CD14-positive monocyte (primary cell): Measurements from ENCODE around the gene DEFB121. TPM values are rescaled to one million over a fixed set of nuclear protein-coding genes. Genes with fewer than 3 reads are reported as not detected.

Source experiments
- DNase-seq, 3 donors: peaks; one replicate each; pipeline ENCODE4 v3.0.0-alpha.2; 2011 to 2022
- H2AFZ ChIP-seq: 2 replicates; pipeline ENCODE4 v1.6.0; 2012; ENCODE audit warnings: mild to moderate bottlenecking, low read depth, low read length, inconsistent platforms; ENCODE audit not compliant: insufficient read depth, poor library complexity, severe bottlenecking
- H3K27ac ChIP-seq, 2 donors: 1 replicate in 1 of 2; 2 replicates in 1 of 2; pipeline ENCODE4 v1.5.1; 2012 to 2013; ENCODE audit warnings: low read length in 2 of 2, control low read depth in 1 of 2, inconsistent platforms in 1 of 2, low read depth in 1 of 2, mild to moderate bottlenecking in 1 of 2
- H3K27me3 ChIP-seq, 2 donors: one replicate each; pipeline versions ENCODE4 v1.6.0 to v1.6.1; 2011 to 2013; ENCODE audit warnings: low read length in 2 of 2; ENCODE audit not compliant: control insufficient read depth in 2 of 2, insufficient read depth in 2 of 2
- H3K36me3 ChIP-seq, 2 donors: replicated peaks in 1 of 2; 1 replicate in 1 of 2; 2 replicates in 1 of 2; pipeline versions ENCODE4 v1.5.1 to v1.6.1; 2012 to 2013; ENCODE audit warnings: low read length in 2 of 2, control low read depth in 1 of 2, inconsistent platforms in 1 of 2, mild to moderate bottlenecking in 1 of 2; ENCODE audit not compliant: insufficient read depth in 2 of 2, control insufficient read depth in 1 of 2
- H3K4me1 ChIP-seq, 2 donors: 1 replicate in 1 of 2; 2 replicates in 1 of 2; pipeline versions ENCODE4 v1.5.1 to v1.6.1; 2012 to 2013; ENCODE audit warnings: low read length in 2 of 2, control low read depth in 1 of 2, inconsistent platforms in 1 of 2, mild to moderate bottlenecking in 1 of 2, moderate library complexity in 1 of 2; ENCODE audit not compliant: insufficient read depth in 2 of 2, control insufficient read depth in 1 of 2
- H3K4me2 ChIP-seq: replicated peaks from 2 replicates; pipeline ENCODE3; 2012; ENCODE audit warnings: low read length, moderate library complexity, mild to moderate bottlenecking; ENCODE audit not compliant: poor library complexity, severe bottlenecking; ENCODE audit errors: extremely low read depth
- H3K4me3 ChIP-seq, 3 experiments: fragments of 200-600 bp in 1 of 3; sonication (generic) in 1 of 3; replicated peaks in 1 of 3; 1 replicate in 2 of 3; 2 replicates in 1 of 3; pipeline ENCODE4 v1.5.1; 2011 to 2013; ENCODE audit warnings: low read length in 3 of 3, mild to moderate bottlenecking in 3 of 3, control low read depth in 2 of 3, low read depth in 2 of 3, inconsistent platforms in 1 of 3, moderate library complexity in 1 of 3
- H3K79me2 ChIP-seq: 2 replicates; pipeline ENCODE4 v1.6.0; 2012; ENCODE audit warnings: mild to moderate bottlenecking, control low read depth, inconsistent platforms, low read length, moderate library complexity; ENCODE audit not compliant: insufficient read depth
- H3K9ac ChIP-seq: 2 replicates; pipeline ENCODE4 v1.6.0; 2017; ENCODE audit warnings: low read length, mild to moderate bottlenecking; ENCODE audit not compliant: insufficient read depth, poor library complexity, severe bottlenecking
- H3K9me3 ChIP-seq, 2 donors: replicated peaks in 1 of 2; 1 replicate in 1 of 2; 2 replicates in 1 of 2; pipeline versions ENCODE4 v1.5.1 to v1.6.1; 2012 to 2013; ENCODE audit warnings: low read length in 2 of 2, control low read depth in 1 of 2; ENCODE audit not compliant: control insufficient read depth in 1 of 2, insufficient read depth in 1 of 2
- H4K20me1 ChIP-seq: 2 replicates; pipeline ENCODE4 v1.6.0; 2012; ENCODE audit warnings: mild to moderate bottlenecking, low read length, control low read depth, moderate library complexity; ENCODE audit not compliant: insufficient read depth
- H3K27ac Mint-ChIP-seq, 7 donors: one replicate each; pipeline ENCODE4 v1.8.0; 2020; ENCODE audit warnings: mild to moderate bottlenecking in 7 of 7, mixed read lengths in 7 of 7, moderate library complexity in 6 of 7, inconsistent platforms in 2 of 7
- H3K27me3 Mint-ChIP-seq, 3 donors: one replicate each; pipeline ENCODE4 v1.8.0; 2021 to 2022; ENCODE audit warnings: low read depth in 3 of 3, mild to moderate bottlenecking in 3 of 3, mixed read lengths in 3 of 3, moderate library complexity in 3 of 3, inconsistent platforms in 1 of 3
- H3K36me3 Mint-ChIP-seq, 2 donors: one replicate each; pipeline ENCODE4 v1.8.0; 2020; ENCODE audit warnings: mixed read lengths in 2 of 2, inconsistent platforms in 1 of 2, mild to moderate bottlenecking in 1 of 2
- H3K4me1 Mint-ChIP-seq: one replicate; pipeline ENCODE4 v1.8.0; 2020; ENCODE audit warnings: mild to moderate bottlenecking, mixed read lengths
- H3K4me3 Mint-ChIP-seq, 2 donors: one replicate each; pipeline ENCODE4 v1.8.0; 2020; ENCODE audit warnings: mild to moderate bottlenecking in 2 of 2, mixed read lengths in 2 of 2, moderate library complexity in 1 of 2
- H3K9me3 Mint-ChIP-seq, 7 donors: one replicate each; pipeline ENCODE4 v1.8.0; 2020 to 2022; ENCODE audit warnings: mixed read lengths in 7 of 7, mild to moderate bottlenecking in 6 of 7, moderate library complexity in 6 of 7, inconsistent platforms in 2 of 7
- WGBS: methylation state at CpG from one replicate; pipeline ENCODE4 v1.1.5; 2013; ENCODE audit warnings: missing lambda C conversion rate; ENCODE audit not compliant: insufficient coverage; 5-methylcytosine and 5-hydroxymethylcytosine counted together
- intact Hi-C, 2 donors: fragments of 100-400 bp; cut with micrococcal nuclease; formaldehyde crosslinking; loops; one replicate each; pipeline versions ENCODE4 v1.15.0 to v1.15.1; 2023
- polyA plus RNA-seq, 3 donors: library from polyadenylated mRNA; depleted of rRNA in 1 of 3; unstranded in 2 of 3; stranded (reverse) in 1 of 3; fragments of 300-500 nt in 2 of 3; fragments of >200 nt in 1 of 3; fragmentation: Illumina TruSeq in 2 of 3; gene quantifications; 1 replicate in 2 of 3; 2 replicates in 1 of 3; pipeline ENCODE4 v1.2.3, GENCODE V29; 2012 to 2021
- TF ChIP-seq, protein P1 (sequence below): fragments of 200-600 bp; IDR thresholded peaks from one replicate; pipeline ENCODE4 v1.8.0; 2022; ENCODE audit warnings: antibody characterized with exemption, mild to moderate bottlenecking

The DEFB121 gene
- polyA plus RNA-seq, 3 donors: not detected

DNA sequence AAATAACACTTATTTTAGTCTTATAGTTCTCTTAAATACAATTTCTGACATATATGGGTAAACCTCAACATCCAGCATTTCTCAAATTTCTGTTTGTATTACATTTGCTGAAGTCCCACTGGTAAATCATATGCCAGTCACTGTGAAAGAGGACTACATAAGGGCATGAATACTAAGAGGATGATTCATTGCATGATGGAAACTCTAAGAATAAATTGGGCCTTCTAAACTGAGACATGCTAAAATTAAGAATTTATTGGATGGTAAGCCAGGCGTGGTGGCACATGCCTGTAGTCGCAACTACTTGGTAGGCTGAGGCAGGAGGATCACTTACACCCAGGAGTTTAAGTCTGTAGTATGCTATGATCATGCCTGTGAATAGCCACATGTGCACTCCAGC, 46.6 kb upstream of the DEFB121 start:
- Mint-ChIP-seq H3K9me3 (peaks cover 0 to 3% (median 0%) of the 10 kb centered on the region in 7 donors), H3K27me3 (peaks cover 3 to 19% (median 10%) of the 10 kb centered on the region in 3 donors), H3K4me1 (no peaks in the 10 kb centered on the region), H3K4me3 (no peak overlapping the region), H3K36me3 (no peaks in the 10 kb centered on the region), H3K27ac (no peak overlapping the region)
- H2AFZ ChIP-seq: no peak overlapping the region
- H3K36me3 ChIP-seq: no peaks in the 10 kb centered on the region
- H3K27me3 ChIP-seq: no peaks in the 10 kb centered on the region
- no peak overlapping the region for H3K4me2 ChIP-seq
- no peak for DNase-seq
- no peaks in the 10 kb centered on the region for H3K9me3 ChIP-seq
- H3K79me2 ChIP-seq: no peaks in the 10 kb centered on the region
- no peak overlapping the region for H3K4me3 ChIP-seq
- H3K4me1 ChIP-seq: no peaks in the 10 kb centered on the region
- H3K9ac ChIP-seq: no peak overlapping the region
- no peak overlapping the region for H3K27ac ChIP-seq
- TF ChIP-seq, protein P1, sequence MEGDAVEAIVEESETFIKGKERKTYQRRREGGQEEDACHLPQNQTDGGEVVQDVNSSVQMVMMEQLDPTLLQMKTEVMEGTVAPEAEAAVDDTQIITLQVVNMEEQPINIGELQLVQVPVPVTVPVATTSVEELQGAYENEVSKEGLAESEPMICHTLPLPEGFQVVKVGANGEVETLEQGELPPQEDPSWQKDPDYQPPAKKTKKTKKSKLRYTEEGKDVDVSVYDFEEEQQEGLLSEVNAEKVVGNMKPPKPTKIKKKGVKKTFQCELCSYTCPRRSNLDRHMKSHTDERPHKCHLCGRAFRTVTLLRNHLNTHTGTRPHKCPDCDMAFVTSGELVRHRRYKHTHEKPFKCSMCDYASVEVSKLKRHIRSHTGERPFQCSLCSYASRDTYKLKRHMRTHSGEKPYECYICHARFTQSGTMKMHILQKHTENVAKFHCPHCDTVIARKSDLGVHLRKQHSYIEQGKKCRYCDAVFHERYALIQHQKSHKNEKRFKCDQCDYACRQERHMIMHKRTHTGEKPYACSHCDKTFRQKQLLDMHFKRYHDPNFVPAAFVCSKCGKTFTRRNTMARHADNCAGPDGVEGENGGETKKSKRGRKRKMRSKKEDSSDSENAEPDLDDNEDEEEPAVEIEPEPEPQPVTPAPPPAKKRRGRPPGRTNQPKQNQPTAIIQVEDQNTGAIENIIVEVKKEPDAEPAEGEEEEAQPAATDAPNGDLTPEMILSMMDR: no peak
- H4K20me1 ChIP-seq: no peaks in the 10 kb centered on the region
- no CpG with 5 or more reads among the region's 2 CpGs for WGBS
- intact Hi-C loops: no loop called here

DNA sequence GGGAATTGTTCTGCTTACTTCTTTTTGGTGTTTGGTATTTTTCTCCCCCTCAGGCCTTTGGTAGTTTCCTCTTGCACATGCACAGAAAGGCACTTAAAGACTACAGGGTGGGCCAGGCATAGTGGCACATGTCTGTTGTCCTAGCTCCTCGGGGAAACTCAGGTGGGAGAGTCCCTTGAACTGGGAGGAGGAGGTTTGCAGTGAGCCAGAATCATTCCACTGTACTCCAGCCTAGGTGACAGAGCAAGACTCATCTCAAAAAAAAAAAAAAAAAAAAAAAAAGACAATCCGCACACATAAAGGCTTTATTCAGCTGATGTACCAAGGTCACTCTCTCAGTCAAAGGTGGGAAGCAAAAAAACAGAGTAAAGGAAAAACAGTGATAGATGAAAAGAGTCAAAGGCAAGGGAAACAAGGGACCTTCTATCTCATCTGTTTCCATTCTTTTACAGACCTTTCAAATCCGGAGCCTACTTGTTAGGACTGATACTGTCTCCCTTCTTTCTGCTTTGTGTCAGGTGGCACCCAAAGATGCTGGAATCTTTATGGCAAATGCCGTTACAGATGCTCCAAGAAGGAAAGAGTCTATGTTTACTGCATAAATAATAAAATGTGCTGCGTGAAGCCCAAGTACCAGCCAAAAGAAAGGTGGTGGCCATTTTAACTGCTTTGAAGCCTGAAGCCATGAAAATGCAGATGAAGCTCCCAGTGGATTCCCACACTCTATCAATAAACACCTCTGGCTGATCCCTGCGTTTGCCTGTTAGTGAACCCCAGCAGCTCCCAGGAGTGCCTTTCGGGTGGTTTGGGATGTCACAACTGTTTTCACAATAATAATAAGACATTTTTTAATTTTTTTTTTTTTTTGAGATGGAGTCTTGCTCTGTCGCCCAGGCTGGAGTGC, 43.7 kb upstream of the DEFB121 start:
- peaks cover 0 to 2% of the 10 kb centered on the region in 2 donors for H3K27me3 ChIP-seq
- H3K27me3 Mint-ChIP-seq: peaks cover 3 to 10% (median 9%) of the 10 kb centered on the region in 3 donors
- peaks cover 0 to 5% (median 0%) of the 10 kb centered on the region in 7 donors for H3K9me3 Mint-ChIP-seq
- TF ChIP-seq, protein P1: no peak
- 100% methylated on average over 1 of the region's 8 CpGs for WGBS
- H3K9me3 ChIP-seq: no peaks in the 10 kb centered on the region
- no peak overlapping the region for H2AFZ ChIP-seq
- no peaks in the 10 kb centered on the region for H3K36me3 ChIP-seq
- H3K9ac ChIP-seq: no peak overlapping the region
- H3K36me3 Mint-ChIP-seq: no peaks in the 10 kb centered on the region
- no peak overlapping the region for H3K4me3 Mint-ChIP-seq
- H3K4me2 ChIP-seq: no peak overlapping the region
- no peak overlapping the region for H3K4me3 ChIP-seq
- no peak overlapping the region for H3K27ac Mint-ChIP-seq
- no peaks in the 10 kb centered on the region for H3K4me1 ChIP-seq
- H3K27ac ChIP-seq: no peak overlapping the region
- H4K20me1 ChIP-seq: no peaks in the 10 kb centered on the region
- DNase-seq: no peak
- H3K4me1 Mint-ChIP-seq: no peaks in the 10 kb centered on the region
- no peaks in the 10 kb centered on the region for H3K79me2 ChIP-seq
- intact Hi-C loops: no loop called here
